ENCODE results near the gene TPD52L2. TPM values are rescaled to one million over a fixed set of nuclear protein-coding genes. Genes with fewer than 3 reads are reported as not detected.
A peak's percentile ranks its signal among the peaks of the same experiment; 100 is the strongest.

The TPD52L2 gene
- total RNA-seq (2021; ENCODE audit: unreplicated experiment) (113 TPM), Bru-seq, nascent RNA (percentile 78 among the genes with signal in this experiment), BruChase-seq, experiment 1, labeled RNA remaining after a 2-hour chase (percentile 90 among the genes with signal in this experiment), BruChase-seq, experiment 2, labeled RNA remaining after a 6-hour chase (percentile 91 among the genes with signal in this experiment)
- 128 TPM for polyA plus RNA-seq (2012; ENCODE audit: insufficient read length)
- long read RNA-seq, full-length matches to known transcripts, result 232 of 368 reads
- long read RNA-seq, partial matches to known transcripts, result 104 of 368 reads
- long read RNA-seq, other reads (novel, unspliced or antisense), result 32 of 368 reads

DNA sequence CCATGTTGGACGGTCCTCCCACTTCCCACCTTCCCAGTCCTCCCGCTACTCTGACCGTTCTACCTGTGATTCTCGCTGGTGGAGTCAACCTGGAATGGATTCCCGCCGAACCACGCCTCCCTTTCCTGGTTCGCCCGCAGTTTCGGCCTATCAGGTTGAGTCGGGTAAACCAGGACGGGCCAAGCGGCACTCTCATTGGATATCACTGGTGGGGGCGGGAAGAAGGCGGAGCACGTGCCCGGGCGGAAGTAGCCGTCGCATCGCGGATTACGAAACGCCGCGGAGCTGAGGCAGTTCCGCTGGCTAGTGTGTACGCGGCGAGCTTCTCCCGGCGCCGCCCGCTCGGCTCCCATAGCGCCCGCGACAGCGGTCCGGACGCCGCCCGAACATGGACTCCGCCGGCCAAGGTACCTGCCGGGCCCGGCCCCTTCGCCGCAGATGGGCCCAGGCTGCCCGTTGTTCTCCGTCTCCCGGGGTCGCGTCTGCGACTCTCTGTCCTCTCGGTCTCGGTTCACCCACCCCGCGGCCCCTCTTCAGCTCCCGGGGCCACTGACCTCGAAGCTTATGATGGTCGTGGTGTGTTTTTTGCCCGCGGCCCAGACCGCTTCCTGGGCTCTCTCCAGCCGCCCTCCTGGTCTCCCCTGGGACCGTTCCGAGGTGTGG, at the start of gene TPD52L2:
Gene TPD52L2 (plus strand): TSS at position 293 of the 663 bp plus-strand sequence. CDS start 96 bp downstream, at position 389.
- ATAC-seq (peak; percentile 94), DNase-seq (ENCODE audit: low read depth, low spot score) (peak; percentile 96)
- BruUV-seq (replicated peaks), result no TSS peak
- TF ChIP-seq, protein P1, sequence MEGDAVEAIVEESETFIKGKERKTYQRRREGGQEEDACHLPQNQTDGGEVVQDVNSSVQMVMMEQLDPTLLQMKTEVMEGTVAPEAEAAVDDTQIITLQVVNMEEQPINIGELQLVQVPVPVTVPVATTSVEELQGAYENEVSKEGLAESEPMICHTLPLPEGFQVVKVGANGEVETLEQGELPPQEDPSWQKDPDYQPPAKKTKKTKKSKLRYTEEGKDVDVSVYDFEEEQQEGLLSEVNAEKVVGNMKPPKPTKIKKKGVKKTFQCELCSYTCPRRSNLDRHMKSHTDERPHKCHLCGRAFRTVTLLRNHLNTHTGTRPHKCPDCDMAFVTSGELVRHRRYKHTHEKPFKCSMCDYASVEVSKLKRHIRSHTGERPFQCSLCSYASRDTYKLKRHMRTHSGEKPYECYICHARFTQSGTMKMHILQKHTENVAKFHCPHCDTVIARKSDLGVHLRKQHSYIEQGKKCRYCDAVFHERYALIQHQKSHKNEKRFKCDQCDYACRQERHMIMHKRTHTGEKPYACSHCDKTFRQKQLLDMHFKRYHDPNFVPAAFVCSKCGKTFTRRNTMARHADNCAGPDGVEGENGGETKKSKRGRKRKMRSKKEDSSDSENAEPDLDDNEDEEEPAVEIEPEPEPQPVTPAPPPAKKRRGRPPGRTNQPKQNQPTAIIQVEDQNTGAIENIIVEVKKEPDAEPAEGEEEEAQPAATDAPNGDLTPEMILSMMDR (IDR thresholded peaks at IDR 0.05), result no peak
- TF ChIP-seq POLR2AphosphoS5 (IDR thresholded peaks at IDR 0.05; ENCODE audit: low read depth, low read length) (peak; percentile 83), SIN3A (IDR thresholded peaks at IDR 0.05; ENCODE audit: borderline replicate concordance, insufficient read depth, low read depth, low read length) (no peak; the same call in 1 of the 2 replicates), TCF7L2 (IDR thresholded peaks at IDR 0.05; ENCODE audit: low read depth, low read length) (no peak)
- TF ChIP-seq, protein P2, sequence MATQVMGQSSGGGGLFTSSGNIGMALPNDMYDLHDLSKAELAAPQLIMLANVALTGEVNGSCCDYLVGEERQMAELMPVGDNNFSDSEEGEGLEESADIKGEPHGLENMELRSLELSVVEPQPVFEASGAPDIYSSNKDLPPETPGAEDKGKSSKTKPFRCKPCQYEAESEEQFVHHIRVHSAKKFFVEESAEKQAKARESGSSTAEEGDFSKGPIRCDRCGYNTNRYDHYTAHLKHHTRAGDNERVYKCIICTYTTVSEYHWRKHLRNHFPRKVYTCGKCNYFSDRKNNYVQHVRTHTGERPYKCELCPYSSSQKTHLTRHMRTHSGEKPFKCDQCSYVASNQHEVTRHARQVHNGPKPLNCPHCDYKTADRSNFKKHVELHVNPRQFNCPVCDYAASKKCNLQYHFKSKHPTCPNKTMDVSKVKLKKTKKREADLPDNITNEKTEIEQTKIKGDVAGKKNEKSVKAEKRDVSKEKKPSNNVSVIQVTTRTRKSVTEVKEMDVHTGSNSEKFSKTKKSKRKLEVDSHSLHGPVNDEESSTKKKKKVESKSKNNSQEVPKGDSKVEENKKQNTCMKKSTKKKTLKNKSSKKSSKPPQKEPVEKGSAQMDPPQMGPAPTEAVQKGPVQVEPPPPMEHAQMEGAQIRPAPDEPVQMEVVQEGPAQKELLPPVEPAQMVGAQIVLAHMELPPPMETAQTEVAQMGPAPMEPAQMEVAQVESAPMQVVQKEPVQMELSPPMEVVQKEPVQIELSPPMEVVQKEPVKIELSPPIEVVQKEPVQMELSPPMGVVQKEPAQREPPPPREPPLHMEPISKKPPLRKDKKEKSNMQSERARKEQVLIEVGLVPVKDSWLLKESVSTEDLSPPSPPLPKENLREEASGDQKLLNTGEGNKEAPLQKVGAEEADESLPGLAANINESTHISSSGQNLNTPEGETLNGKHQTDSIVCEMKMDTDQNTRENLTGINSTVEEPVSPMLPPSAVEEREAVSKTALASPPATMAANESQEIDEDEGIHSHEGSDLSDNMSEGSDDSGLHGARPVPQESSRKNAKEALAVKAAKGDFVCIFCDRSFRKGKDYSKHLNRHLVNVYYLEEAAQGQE (IDR thresholded peaks at IDR 0.05; ENCODE audit: insufficient read depth in 1 of 2, low read depth in 2 of 2, low read length in 1 of 2), result peak in 1 of 2 experiments; percentile 39; a peak in 1 of 4 replicates
- Histone ChIP-seq H3K4me1 (ENCODE audit: control insufficient read depth, insufficient read depth, low read length) (peaks cover 8% of the 10 kb centered on the region; the same call in 1 of the 2 replicates), H3K36me3 (ENCODE audit: control insufficient read depth, insufficient read depth, low read length) (peaks cover 3% of the 10 kb centered on the region; the same call in 1 of the 2 replicates), H3K4me3 (ENCODE audit: low read depth in 2 of 2, low read length in 2 of 2) (peak within 1 kb of the TSS; percentile 89 to 98), H3K27ac (ENCODE audit: low read length) (peak within 1 kb of the TSS; percentile 94), H3K9me3 (ENCODE audit: control insufficient read depth, insufficient read depth, low read depth, low read length) (no peaks in the 10 kb centered on the region), H3K27me3 (ENCODE audit: control insufficient read depth, insufficient read depth, low read length) (no peaks in the 10 kb centered on the region)
- ChIA-PET POLR2A (interaction anchor here (0.6 to 0.7 kb wide), 5 partner anchors 10 to 212 kb away, joined by 3 to 6 read pairs (median 3); partner anchors contain the start of gene STMN3), CTCF (interaction anchor here (0.6 to 0.8 kb wide), 2 partner anchors 18 to 157 kb away, joined by 3 to 5 read pairs; partner anchors contain the start of genes ARFRP1 and ZGPAT)
- in situ Hi-C loops (cut with HindIII; ENCODE audit: low pct_unique_long_range_greater_than_20kb, low sequenced_read_pairs), result no loop called here
- intact Hi-C loops (cut with micrococcal nuclease; ENCODE audit: unreplicated experiment), result no loop called here

DNA sequence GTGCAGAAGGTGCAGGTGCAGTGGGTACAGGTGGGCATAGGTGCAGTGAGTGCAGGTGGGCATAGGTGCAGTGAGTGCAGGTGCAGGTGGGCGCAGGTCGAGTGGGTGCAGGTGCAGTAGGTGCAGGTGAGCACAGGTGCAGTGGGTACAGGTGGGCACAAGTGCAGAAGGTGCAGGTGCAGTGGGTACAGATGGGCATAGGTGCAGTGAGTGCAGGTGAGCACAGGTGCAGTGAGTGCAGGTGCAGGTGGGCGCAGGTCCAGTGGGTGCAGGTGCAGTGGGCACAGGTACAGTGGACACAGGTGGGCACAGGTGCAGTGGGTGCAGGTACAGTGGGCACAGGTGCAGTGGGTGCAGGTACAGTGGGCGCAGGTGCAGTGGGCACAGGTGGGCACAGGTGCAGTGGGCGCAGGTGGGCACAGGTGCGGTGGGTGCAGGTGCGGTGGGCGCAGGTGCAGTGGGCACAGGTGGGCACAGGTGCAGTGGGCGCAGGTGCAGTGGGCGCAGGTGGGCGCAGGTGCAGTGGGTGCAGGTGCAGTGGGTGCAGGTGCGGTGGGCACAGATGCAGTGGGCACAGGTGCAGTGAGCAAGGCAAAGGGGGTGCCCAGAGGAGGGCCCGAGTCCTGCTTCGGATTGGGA, 49.3 kb upstream of the TPD52L2 start:
- BruUV-seq (replicated peaks), result no TSS peak
- intact Hi-C loops (cut with micrococcal nuclease; ENCODE audit: unreplicated experiment) (no loop called here), in situ Hi-C loops (cut with HindIII; ENCODE audit: low pct_unique_long_range_greater_than_20kb, low sequenced_read_pairs) (no loop called here)
- no peaks in the 10 kb centered on the region for H3K9me3 ChIP-seq (ENCODE audit: control insufficient read depth, insufficient read depth, low read depth, low read length)
- CTCF ChIA-PET, result no interaction called here
- no peak for ATAC-seq
- peaks cover 5% of the 10 kb centered on the region; the same call in 1 of the 2 replicates for H3K4me1 ChIP-seq (ENCODE audit: control insufficient read depth, insufficient read depth, low read length)
- no peak for DNase-seq (ENCODE audit: low read depth, low spot score)
- H3K27me3 ChIP-seq (ENCODE audit: control insufficient read depth, insufficient read depth, low read length), result no peaks in the 10 kb centered on the region
- no peaks in the 10 kb centered on the region for H3K36me3 ChIP-seq (ENCODE audit: control insufficient read depth, insufficient read depth, low read length)
- TF ChIP-seq, protein P1 (IDR thresholded peaks at IDR 0.05), result no peak
- TF ChIP-seq TCF7L2 (IDR thresholded peaks at IDR 0.05; ENCODE audit: low read depth, low read length), result no peak
- TF ChIP-seq, protein P2 (IDR thresholded peaks at IDR 0.05; ENCODE audit: insufficient read depth in 1 of 2, low read depth in 2 of 2, low read length in 1 of 2), result no peak
- no peak for TF ChIP-seq POLR2AphosphoS5 (IDR thresholded peaks at IDR 0.05; ENCODE audit: low read depth, low read length)
- TF ChIP-seq SIN3A (IDR thresholded peaks at IDR 0.05; ENCODE audit: borderline replicate concordance, insufficient read depth, low read depth, low read length), result no peak
- POLR2A ChIA-PET, result no interaction called here
- H3K4me3 ChIP-seq (ENCODE audit: low read depth in 2 of 2, low read length in 2 of 2), result no peak overlapping the region
- H3K27ac ChIP-seq (ENCODE audit: low read length), result no peak overlapping the region
